Large intestine (tissue), 3 donors: ENCODE data around the gene ACOXL. TPM values are rescaled to one million over a fixed set of nuclear protein-coding genes. Genes with fewer than 3 reads are reported as not detected.

Experiments used
- DNase-seq, 2 donors: peaks; one replicate each; pipeline versions ENCODE4 v3.0.0 to v3.0.0-alpha.2; 2013
- H3K27ac ChIP-seq: one replicate; pipeline ENCODE4 v1.5.1; 2013; ENCODE audit warnings: low read length
- H3K27me3 ChIP-seq: 2 replicates; pipeline ENCODE4 v1.6.1; 2013; ENCODE audit warnings: low read length; ENCODE audit not compliant: control insufficient read depth, insufficient read depth
- H3K36me3 ChIP-seq: 2 replicates; pipeline ENCODE4 v1.6.1; 2013; ENCODE audit warnings: low read length; ENCODE audit not compliant: control insufficient read depth, insufficient read depth
- H3K4me1 ChIP-seq: one replicate; pipeline ENCODE4 v1.6.1; 2013; ENCODE audit warnings: low read length; ENCODE audit not compliant: control insufficient read depth, insufficient read depth
- H3K4me3 ChIP-seq: one replicate; pipeline ENCODE4 v1.5.1; 2013; ENCODE audit warnings: low read length
- H3K9me3 ChIP-seq: one replicate; pipeline ENCODE4 v1.6.1; 2013; ENCODE audit warnings: mild to moderate bottlenecking, low read depth, low read length, moderate library complexity; ENCODE audit not compliant: control insufficient read depth
- WGBS: methylation state at CpG from one replicate; pipeline ENCODE4 v1.1.5; 2013; ENCODE audit warnings: low lambda C conversion rate; ENCODE audit not compliant: insufficient coverage; 5-methylcytosine and 5-hydroxymethylcytosine counted together
- polyA plus RNA-seq: library from polyadenylated mRNA; unstranded; fragments of 120-200 nt; gene quantifications from one replicate; pipeline ENCODE4 v1.2.1, GENCODE V29; 2013

Gene ACOXL
- polyA plus RNA-seq, 1 donor = 0.07 TPM

GRCh38 chr2:110842048-110842447, 109.7 kb downstream of the ACOXL start:
- Histone ChIP-seq H3K9me3 (no peaks in the 10 kb centered on the region), H3K27me3 (peaks cover 4% of the 10 kb centered on the region), H3K4me3 (no peak overlapping the region), H3K27ac (no peak overlapping the region), H3K36me3 (no peaks in the 10 kb centered on the region), H3K4me1 (no peaks in the 10 kb centered on the region)
- 40% methylated on average over 1 of the region's 3 CpGs for WGBS
- DNase-seq = no peak

- Histone ChIP-seq H3K36me3 (no peaks in the 10 kb centered on the region), H3K9me3 (no peaks in the 10 kb centered on the region), H3K4me3 (no peak overlapping the region), H3K27me3 (peaks cover 4% of the 10 kb centered on the region), H3K27ac (no peak overlapping the region), H3K4me1 (no peaks in the 10 kb centered on the region)
- WGBS = no CpG with 5 or more reads among the region's 2 CpGs
- no peak for DNase-seq
These were observed 111.1 kb downstream of the ACOXL start for GRCh38 chr2:110843496-110843895.

- H3K4me1 ChIP-seq = no peaks in the 10 kb centered on the region
- 92% methylated on average over 2 of the region's 8 CpGs for WGBS
- H3K27ac ChIP-seq = no peak overlapping the region
- DNase-seq = peak in 1 of 2 donors; percentile 32
- no peak overlapping the region for H3K4me3 ChIP-seq
- H3K27me3 ChIP-seq = peaks cover 4% of the 10 kb centered on the region
- no peaks in the 10 kb centered on the region for H3K9me3 ChIP-seq
- H3K36me3 ChIP-seq = no peaks in the 10 kb centered on the region
These were observed 111.7 kb downstream of the ACOXL start for GRCh38 chr2:110843959-110844510.

GRCh38 chr2:110847651-110848050, 115.3 kb downstream of the ACOXL start:
- Histone ChIP-seq H3K4me3 (no peak overlapping the region), H3K27me3 (peaks cover 4% of the 10 kb centered on the region), H3K36me3 (no peaks in the 10 kb centered on the region), H3K4me1 (no peaks in the 10 kb centered on the region), H3K9me3 (no peaks in the 10 kb centered on the region), H3K27ac (no peak overlapping the region)
- no peak for DNase-seq
- no CpG with 5 or more reads among the region's 9 CpGs for WGBS

- Histone ChIP-seq H3K27ac (no peak overlapping the region), H3K4me1 (no peaks in the 10 kb centered on the region), H3K9me3 (no peaks in the 10 kb centered on the region), H3K36me3 (no peaks in the 10 kb centered on the region), H3K4me3 (no peak overlapping the region), H3K27me3 (peaks cover 1% of the 10 kb centered on the region)
- no peak for DNase-seq
- no CpG with 5 or more reads among the region's 2 CpGs for WGBS
These were observed 115.7 kb downstream of the ACOXL start for GRCh38 chr2:110848071-110848470.

GRCh38 chr2:110848519-110849030, 116.2 kb downstream of the ACOXL start:
- H3K9me3 ChIP-seq = no peaks in the 10 kb centered on the region
- no peak overlapping the region for H3K4me3 ChIP-seq
- H3K27me3 ChIP-seq = no peaks in the 10 kb centered on the region
- no peaks in the 10 kb centered on the region for H3K36me3 ChIP-seq
- no peak overlapping the region for H3K27ac ChIP-seq
- peak; percentile 39 to 66 for DNase-seq
- no peaks in the 10 kb centered on the region for H3K4me1 ChIP-seq
- WGBS = 70% methylated on average over 2 of the region's 13 CpGs

- no CpG with 5 or more reads among the region's 13 CpGs for WGBS
- Histone ChIP-seq H3K4me1 (no peaks in the 10 kb centered on the region), H3K9me3 (no peaks in the 10 kb centered on the region), H3K27ac (no peak overlapping the region), H3K27me3 (no peaks in the 10 kb centered on the region), H3K36me3 (no peaks in the 10 kb centered on the region), H3K4me3 (no peak overlapping the region)
- DNase-seq = no peak
These were observed 119.2 kb downstream of the ACOXL start for GRCh38 chr2:110851531-110851930.

- H3K4me3 ChIP-seq = no peak overlapping the region
- no peaks in the 10 kb centered on the region for H3K4me1 ChIP-seq
- no peak for DNase-seq
- H3K27ac ChIP-seq = no peak overlapping the region
- peaks cover 2% of the 10 kb centered on the region for H3K27me3 ChIP-seq
- WGBS = no CpG with 5 or more reads among the region's 11 CpGs
- no peaks in the 10 kb centered on the region for H3K9me3 ChIP-seq
- no peaks in the 10 kb centered on the region for H3K36me3 ChIP-seq
These were observed 119.7 kb downstream of the ACOXL start for GRCh38 chr2:110852051-110852450.

GRCh38 chr2:110852541-110853263, 120.3 kb downstream of the ACOXL start:
- Histone ChIP-seq H3K27me3 (peaks cover 3% of the 10 kb centered on the region), H3K4me3 (no peak overlapping the region), H3K9me3 (no peaks in the 10 kb centered on the region), H3K36me3 (no peaks in the 10 kb centered on the region), H3K27ac (no peak overlapping the region), H3K4me1 (no peaks in the 10 kb centered on the region)
- no CpG with 5 or more reads among the region's 8 CpGs for WGBS
- no peak for DNase-seq

- H3K4me1 ChIP-seq = no peaks in the 10 kb centered on the region
- peaks cover 3% of the 10 kb centered on the region for H3K27me3 ChIP-seq
- H3K36me3 ChIP-seq = no peaks in the 10 kb centered on the region
- no peak overlapping the region for H3K4me3 ChIP-seq
- WGBS = 50% methylated on average over 3 of the region's 5 CpGs
- H3K9me3 ChIP-seq = no peaks in the 10 kb centered on the region
- DNase-seq = peak in 1 of 2 donors; percentile 34
- H3K27ac ChIP-seq = no peak overlapping the region
These were observed 121.1 kb downstream of the ACOXL start for GRCh38 chr2:110853516-110853915.
